Forelimb muscle (tissue), 1 donor: ENCODE data around the gene TMEM18. TPM values are rescaled to one million over a fixed set of nuclear protein-coding genes. Genes with fewer than 3 reads are reported as not detected.

Source experiments
- DNase-seq: peaks from one replicate; pipeline ENCODE4 v3.0.0-alpha.2; 2013; ENCODE audit warnings: low read depth
- polyA plus RNA-seq: library from polyadenylated mRNA; unstranded; fragments of 120-200 nt; gene quantifications from one replicate; pipeline ENCODE4 v1.2.1, GENCODE V29; 2013; ENCODE audit not compliant: insufficient read length

TMEM18 gene
- polyA plus RNA-seq, 1 donor: 52.3 TPM

- DNase-seq: no peak
These were observed 42.4 kb downstream of the TMEM18 start for GRCh38 chr2:634636-635388.

- DNase-seq: no peak
These were observed 43.2 kb downstream of the TMEM18 start for GRCh38 chr2:634041-634440.

- no peak for DNase-seq
These were observed 43.8 kb downstream of the TMEM18 start for GRCh38 chr2:633371-633770.

- no peak for DNase-seq
These were observed 44.7 kb downstream of the TMEM18 start for GRCh38 chr2:632471-632870.

GRCh38 chr2:631741-632140, 45.5 kb downstream of the TMEM18 start:
- no peak for DNase-seq

GRCh38 chr2:630451-631320, 46.5 kb downstream of the TMEM18 start:
- DNase-seq: no peak

- DNase-seq: no peak
These were observed 47.2 kb downstream of the TMEM18 start for GRCh38 chr2:629961-630360.

- DNase-seq: no peak
These were observed 48.6 kb downstream of the TMEM18 start for GRCh38 chr2:628651-629050.

GRCh38 chr2:627926-628560, 49.2 kb downstream of the TMEM18 start:
- DNase-seq: no peak

GRCh38 chr2:627340-627709, 49.9 kb downstream of the TMEM18 start:
- DNase-seq: no peak

- DNase-seq: no peak
These were observed 50.5 kb downstream of the TMEM18 start for GRCh38 chr2:626491-627339.

- no peak for DNase-seq
These were observed 51.5 kb downstream of the TMEM18 start for GRCh38 chr2:625415-626333.

GRCh38 chr2:624551-625347, 52.5 kb downstream of the TMEM18 start:
- DNase-seq: no peak

- DNase-seq: no peak
These were observed 53.1 kb downstream of the TMEM18 start for GRCh38 chr2:624096-624495.

GRCh38 chr2:623130-623922, 53.9 kb downstream of the TMEM18 start:
- DNase-seq: no peak

GRCh38 chr2:622357-622756, 54.8 kb downstream of the TMEM18 start:
- no peak for DNase-seq

GRCh38 chr2:621303-622099, 55.7 kb downstream of the TMEM18 start:
- DNase-seq: no peak
